Measurements from ENCODE around the gene STMND1. TPM values are rescaled to one million over a fixed set of nuclear protein-coding genes. Genes with fewer than 3 reads are reported as not detected.

STMND1 gene
- total RNA-seq, 2 donors from 2014 or later: not detected

GRCh38 chr6:17107863-17108262, 6.0 kb downstream of the STMND1 start:
- H3K36me3 Mint-ChIP-seq: no peaks in the 10 kb centered on the region
- H3K27me3 Mint-ChIP-seq: peaks cover 29 to 57% of the 10 kb centered on the region in 2 donors
- no peaks in the 10 kb centered on the region for H3K9me3 Mint-ChIP-seq
- no peak for DNase-seq (ENCODE audit: low spot score)
- H3K4me3 Mint-ChIP-seq: no peak overlapping the region
- ATAC-seq: no peak
- H3K27ac Mint-ChIP-seq: no peak overlapping the region
- H3K4me1 Mint-ChIP-seq (ENCODE audit: low read depth in 2 of 2): no peaks in the 10 kb centered on the region

- Mint-ChIP-seq H3K4me1 (ENCODE audit: low read depth in 2 of 2) (no peaks in the 10 kb centered on the region), H3K9me3 (no peaks in the 10 kb centered on the region), H3K27me3 (peaks cover 6 to 12% of the 10 kb centered on the region in 2 donors), H3K27ac (no peak overlapping the region), H3K4me3 (no peak overlapping the region), H3K36me3 (no peaks in the 10 kb centered on the region)
- ATAC-seq: no peak
- no peak for DNase-seq (ENCODE audit: low spot score)
Measured at GRCh38 chr6:17115251-17116116, 13.6 kb downstream of the STMND1 start.

GRCh38 chr6:17116117-17116440, 14.2 kb downstream of the STMND1 start:
- ATAC-seq (no peak), DNase-seq (ENCODE audit: low spot score) (no peak)
- Mint-ChIP-seq H3K27me3 (peaks cover 4 to 6% of the 10 kb centered on the region in 2 donors), H3K4me1 (ENCODE audit: low read depth in 2 of 2) (no peaks in the 10 kb centered on the region), H3K27ac (no peak overlapping the region), H3K4me3 (no peak overlapping the region), H3K36me3 (no peaks in the 10 kb centered on the region), H3K9me3 (no peaks in the 10 kb centered on the region)

GRCh38 chr6:17120019-17120418, 18.2 kb downstream of the STMND1 start:
- Mint-ChIP-seq H3K4me1 (ENCODE audit: low read depth in 2 of 2) (no peaks in the 10 kb centered on the region), H3K9me3 (no peaks in the 10 kb centered on the region), H3K36me3 (no peaks in the 10 kb centered on the region), H3K4me3 (no peak overlapping the region), H3K27me3 (peaks cover 13 to 24% of the 10 kb centered on the region in 2 donors), H3K27ac (no peak overlapping the region)
- DNase-seq (ENCODE audit: low spot score): no peak
- ATAC-seq: no peak

GRCh38 chr6:17125407-17125806, 23.6 kb downstream of the STMND1 start:
- Mint-ChIP-seq H3K9me3 (no peaks in the 10 kb centered on the region), H3K27me3 (peaks cover 15 to 25% of the 10 kb centered on the region in 2 donors), H3K4me3 (no peak overlapping the region), H3K4me1 (ENCODE audit: low read depth in 2 of 2) (no peaks in the 10 kb centered on the region), H3K36me3 (no peaks in the 10 kb centered on the region), H3K27ac (no peak overlapping the region)
- no peak for DNase-seq (ENCODE audit: low spot score)
- ATAC-seq: no peak

- Mint-ChIP-seq H3K27ac (no peak overlapping the region), H3K36me3 (peaks cover 22% of the 10 kb centered on the region), H3K4me3 (no peak overlapping the region), H3K4me1 (ENCODE audit: low read depth in 2 of 2) (no peaks in the 10 kb centered on the region), H3K9me3 (peaks cover 12% of the 10 kb centered on the region), H3K27me3 (peaks cover 10 to 28% of the 10 kb centered on the region in 2 donors)
- ATAC-seq: no peak
- no peak for DNase-seq (ENCODE audit: low spot score)
Measured at GRCh38 chr6:17130786-17131185, 28.9 kb downstream of the STMND1 start.

GRCh38 chr6:17132967-17133366, 31.1 kb downstream of the STMND1 start:
- peaks cover 25% of the 10 kb centered on the region for H3K36me3 Mint-ChIP-seq
- peaks cover 14% of the 10 kb centered on the region for H3K9me3 Mint-ChIP-seq
- no peak overlapping the region for H3K4me3 Mint-ChIP-seq
- H3K27me3 Mint-ChIP-seq: peaks cover 11 to 37% of the 10 kb centered on the region in 2 donors
- no peak for ATAC-seq
- H3K27ac Mint-ChIP-seq: no peak overlapping the region
- no peaks in the 10 kb centered on the region for H3K4me1 Mint-ChIP-seq (ENCODE audit: low read depth in 2 of 2)
- no peak for DNase-seq (ENCODE audit: low spot score)

GRCh38 chr6:17138033-17138432, 36.2 kb downstream of the STMND1 start:
- peaks cover 35% of the 10 kb centered on the region for H3K36me3 Mint-ChIP-seq
- ATAC-seq: no peak

GRCh38 chr6:17144016-17144415, 42.2 kb downstream of the STMND1 start:
- H3K27ac Mint-ChIP-seq: no peak overlapping the region
- peaks cover 10 to 35% of the 10 kb centered on the region in 2 donors for H3K27me3 Mint-ChIP-seq
- H3K4me3 Mint-ChIP-seq: no peak overlapping the region
- H3K9me3 Mint-ChIP-seq: peaks cover 12% of the 10 kb centered on the region
- H3K4me1 Mint-ChIP-seq (ENCODE audit: low read depth in 2 of 2): no peaks in the 10 kb centered on the region
- peaks cover 22% of the 10 kb centered on the region for H3K36me3 Mint-ChIP-seq
- no peak for DNase-seq (ENCODE audit: low spot score)
- no peak for ATAC-seq

More at GRCh38 chr6:17138033-17138432, 36.2 kb downstream of the STMND1 start:
- no peak for DNase-seq (ENCODE audit: low spot score)
- no peak overlapping the region for H3K27ac Mint-ChIP-seq
- no peaks in the 10 kb centered on the region for H3K4me1 Mint-ChIP-seq (ENCODE audit: low read depth in 2 of 2)
- no peak overlapping the region for H3K4me3 Mint-ChIP-seq
- H3K27me3 Mint-ChIP-seq: peaks cover 15 to 44% of the 10 kb centered on the region in 2 donors
- H3K9me3 Mint-ChIP-seq: peaks cover 23% of the 10 kb centered on the region

- DNase-seq (ENCODE audit: low spot score) (no peak), ATAC-seq (no peak)
- Mint-ChIP-seq H3K9me3 (peaks cover 2% of the 10 kb centered on the region), H3K4me3 (no peak overlapping the region), H3K4me1 (ENCODE audit: low read depth in 2 of 2) (no peaks in the 10 kb centered on the region), H3K27ac (no peak overlapping the region), H3K27me3 (peaks cover 10 to 24% of the 10 kb centered on the region in 2 donors), H3K36me3 (peaks cover 13% of the 10 kb centered on the region)
Measured at GRCh38 chr6:17149571-17149970, 47.7 kb downstream of the STMND1 start.

- Mint-ChIP-seq H3K4me3 (no peak overlapping the region), H3K27ac (no peak overlapping the region), H3K36me3 (peaks cover 12% of the 10 kb centered on the region), H3K4me1 (ENCODE audit: low read depth in 2 of 2) (no peaks in the 10 kb centered on the region), H3K27me3 (peaks cover 10 to 24% of the 10 kb centered on the region in 2 donors), H3K9me3 (peaks cover 2% of the 10 kb centered on the region)
- ATAC-seq: no peak
- no peak for DNase-seq (ENCODE audit: low spot score)
Measured at GRCh38 chr6:17150096-17150495, 48.2 kb downstream of the STMND1 start.

GRCh38 chr6:17151888-17152287, 50.0 kb downstream of the STMND1 start:
- H3K36me3 Mint-ChIP-seq: peaks cover 5% of the 10 kb centered on the region
- H3K27me3 Mint-ChIP-seq: peaks cover 3 to 12% of the 10 kb centered on the region in 2 donors
- no peak overlapping the region for H3K27ac Mint-ChIP-seq
- H3K9me3 Mint-ChIP-seq: no peaks in the 10 kb centered on the region
- H3K4me1 Mint-ChIP-seq (ENCODE audit: low read depth in 2 of 2): no peaks in the 10 kb centered on the region
- ATAC-seq (no peak), DNase-seq (ENCODE audit: low spot score) (no peak)
- no peak overlapping the region for H3K4me3 Mint-ChIP-seq

- DNase-seq (ENCODE audit: low spot score) (no peak), ATAC-seq (no peak)
- peaks cover 3 to 6% of the 10 kb centered on the region in 2 donors for H3K27me3 Mint-ChIP-seq
- H3K36me3 Mint-ChIP-seq: peaks cover 5% of the 10 kb centered on the region
- no peaks in the 10 kb centered on the region for H3K9me3 Mint-ChIP-seq
- no peak overlapping the region for H3K4me3 Mint-ChIP-seq
- H3K4me1 Mint-ChIP-seq (ENCODE audit: low read depth in 2 of 2): no peaks in the 10 kb centered on the region
- no peak overlapping the region for H3K27ac Mint-ChIP-seq
Measured at GRCh38 chr6:17152703-17153102, 50.9 kb downstream of the STMND1 start.

GRCh38 chr6:17156112-17156921, 54.5 kb downstream of the STMND1 start:
- no peaks in the 10 kb centered on the region for H3K9me3 Mint-ChIP-seq
- H3K4me3 Mint-ChIP-seq: no peak overlapping the region
- no peaks in the 10 kb centered on the region for H3K4me1 Mint-ChIP-seq (ENCODE audit: low read depth in 2 of 2)
- DNase-seq (ENCODE audit: low spot score): peak; percentile 67
- peak in 1 of 2 donors; percentile 70 for ATAC-seq
- H3K36me3 Mint-ChIP-seq: peaks cover 5% of the 10 kb centered on the region
- H3K27me3 Mint-ChIP-seq: peaks cover 7 to 15% of the 10 kb centered on the region in 2 donors
- no peak overlapping the region for H3K27ac Mint-ChIP-seq
